GM13977 (cell line): ENCODE measurements around the gene FBXO34.
A peak's percentile ranks its signal among the peaks of the same experiment; 100 is the strongest.

ENCODE experiments used
- DNase-seq: peaks from one replicate; pipeline ENCODE4 v3.0.0; 2012; ENCODE audit warnings: low spot score
- CTCF ChIP-seq: IDR thresholded peaks from 2 replicates; pipeline ENCODE4 v1.5.1; 2012; ENCODE audit warnings: mild to moderate bottlenecking, control low read depth; ENCODE audit not compliant: insufficient read depth; ENCODE audit errors: extremely low read depth, missing control alignments
- in situ Hi-C: fragments of 300-500 bp; cut with MboI; formaldehyde crosslinking; loops from one replicate; pipeline ENCODE4 v1.12.0; 2022; ENCODE audit warnings: low sequenced_read_pairs, low pct_unique_long_range_greater_than_20kb, mixed read lengths, inconsistent platforms; ENCODE audit not compliant: unreplicated experiment

The FBXO34 gene

GRCh38 chr14:55270832-55271571, at the start of gene FBXO34:
Gene FBXO34 (plus strand): TSS chr14:55271421. CDS start chr14:55350391, 78,970 bp downstream.
- in situ Hi-C loops = loop anchor here (25.0 kb wide), 1 partner anchor 91 kb away; no protein-coding TSS in a partner anchor
- peak; percentile 98 for TF ChIP-seq CTCF
- DNase-seq = peak; percentile 96

- no peak for DNase-seq
- no peak for TF ChIP-seq CTCF
- in situ Hi-C loops = no loop called here
These were observed 49.3 kb upstream of the FBXO34 start for GRCh38 chr14:55221968-55222367.

GRCh38 chr14:55223364-55223763, 47.9 kb upstream of the FBXO34 start:
- in situ Hi-C loops = no loop called here
- no peak for DNase-seq
- no peak for TF ChIP-seq CTCF

- in situ Hi-C loops = no loop called here
- no peak for DNase-seq
- no peak for TF ChIP-seq CTCF
These were observed 43.0 kb upstream of the FBXO34 start for GRCh38 chr14:55228261-55228660.

GRCh38 chr14:55233591-55233990, 37.6 kb upstream of the FBXO34 start:
- in situ Hi-C loops = no loop called here
- no peak for DNase-seq
- TF ChIP-seq CTCF = no peak

- in situ Hi-C loops = no loop called here
- no peak for TF ChIP-seq CTCF
- DNase-seq = no peak
These were observed 33.1 kb upstream of the FBXO34 start for GRCh38 chr14:55238019-55238680.
